H1 (cell line): ENCODE measurements around the gene TLCD3B. TPM values are rescaled to one million over a fixed set of nuclear protein-coding genes. Genes with fewer than 3 reads are reported as not detected.

ENCODE experiments used
- CTCF ChIA-PET: fragments of 300-600 bp; sonication (Branson Sonifier 250); formaldehyde crosslinking; loops from one replicate; lab custom pipeline; 2021; ENCODE audit not compliant: partially characterized antibody; lab: Charles Lee
- POLR2A ChIA-PET: fragments of 300-600 bp; sonication (Branson Sonifier 250); formaldehyde crosslinking; loops from one replicate; lab custom pipeline; 2021; ENCODE audit warnings: inconsistent platforms; ENCODE audit not compliant: partially characterized antibody; lab: Charles Lee
- DNase-seq, 2 experiments: peaks; one replicate each; pipeline versions ENCODE4 v3.0.0 to v3.0.0-alpha.2; 2010 to 2022; ENCODE audit warnings: low spot score in 2 of 2, low read depth in 1 of 2, mixed read lengths in 1 of 2
- FAIRE-seq: peaks from 2 replicates; lab custom pipeline; 2011; peaks lifted over from hg19 to GRCh38; lab: Jason Lieb, UNC
- H2AFZ ChIP-seq: 2 replicates; pipeline ENCODE4 v1.8.1; 2012; ENCODE audit warnings: low read length, inconsistent platforms
- H2AK5ac ChIP-seq: 2 replicates; pipeline ENCODE4 v1.6.1; 2013; ENCODE audit warnings: low read depth, low read length
- H2BK120ac ChIP-seq: replicated peaks from 2 replicates; pipeline ENCODE3; 2013; ENCODE audit warnings: low read depth, low read length, inconsistent platforms
- H2BK12ac ChIP-seq: 2 replicates; pipeline ENCODE4 v1.6.1; 2013; ENCODE audit warnings: low read depth, low read length
- H2BK15ac ChIP-seq: 2 replicates; pipeline ENCODE4 v1.6.1; 2013; ENCODE audit warnings: low read length
- H2BK20ac ChIP-seq: 2 replicates; pipeline ENCODE4 v1.6.1; 2013; ENCODE audit warnings: low read length
- H2BK5ac ChIP-seq: 2 replicates; pipeline ENCODE4 v1.6.1; 2013; ENCODE audit warnings: low read depth, low read length
- H3K14ac ChIP-seq: 2 replicates; pipeline ENCODE4 v1.6.1; 2013; ENCODE audit warnings: inconsistent platforms; ENCODE audit not compliant: insufficient read length
- H3K18ac ChIP-seq: 2 replicates; pipeline ENCODE4 v1.6.1; 2013; ENCODE audit warnings: low read length; ENCODE audit errors: extremely low read depth
- H3K23ac ChIP-seq: 2 replicates; pipeline ENCODE4 v1.6.1; 2013; ENCODE audit warnings: inconsistent platforms; ENCODE audit not compliant: insufficient read length
- H3K23me2 ChIP-seq: 2 replicates; pipeline ENCODE4 v1.6.1; 2013; ENCODE audit warnings: low read depth, low read length
- H3K27ac ChIP-seq: 2 replicates; pipeline ENCODE4 v1.6.1; 2011; ENCODE audit warnings: low read depth, low read length, inconsistent platforms
- H3K27me3 ChIP-seq, 4 experiments: replicated peaks in 1 of 4; 1 replicate in 1 of 4; 2 replicates in 3 of 4; pipeline versions ENCODE4 v1.6.1 to v1.8.1; 2011 to 2013; ENCODE audit warnings: low read length in 3 of 4, mild to moderate bottlenecking in 3 of 4, inconsistent platforms in 2 of 4, mixed read lengths in 2 of 4, moderate library complexity in 1 of 4; ENCODE audit not compliant: control insufficient read depth in 3 of 4, insufficient read depth in 3 of 4; ENCODE audit errors: extremely low read depth in 1 of 4
- H3K36me3 ChIP-seq, 4 experiments: 2 replicates each; pipeline versions ENCODE4 v1.6.1 to v1.8.1; 2011 to 2013; ENCODE audit warnings: mild to moderate bottlenecking in 4 of 4, low read length in 3 of 4, moderate library complexity in 2 of 4, control low read depth in 1 of 4, inconsistent platforms in 1 of 4; ENCODE audit not compliant: insufficient read depth in 4 of 4, control insufficient read depth in 2 of 4
- H3K4ac ChIP-seq: replicated peaks from 2 replicates; pipeline ENCODE3; 2013; ENCODE audit warnings: low read length, low read depth, mixed read lengths, inconsistent platforms; ENCODE audit not compliant: insufficient read length
- H3K4me1 ChIP-seq, 4 experiments: replicated peaks in 1 of 4; 1 replicate in 1 of 4; 2 replicates in 3 of 4; pipeline versions ENCODE4 v1.6.1 to v1.8.1; 2011 to 2013; ENCODE audit warnings: low read length in 3 of 4, inconsistent platforms in 2 of 4, mixed read lengths in 1 of 4; ENCODE audit not compliant: insufficient read depth in 4 of 4, control insufficient read depth in 3 of 4
- H3K4me2 ChIP-seq, 2 experiments: 2 replicates each; pipeline versions ENCODE4 v1.6.1 to v1.8.1; 2011 to 2013; ENCODE audit warnings: low read depth in 2 of 2, low read length in 2 of 2, control low read depth in 1 of 2, inconsistent platforms in 1 of 2, mild to moderate bottlenecking in 1 of 2; ENCODE audit not compliant: insufficient read depth in 1 of 2
- H3K4me3 ChIP-seq, 4 experiments: fragments of 200-600, 300-600 bp in 1 of 4; sonication (generic), shearing (Covaris generic), sonication (Bioruptor Twin) in 1 of 4; 2 replicates each; pipeline versions ENCODE4 v1.5.1 to v1.8.1; 2011 to 2016; ENCODE audit warnings: low read length in 4 of 4, low read depth in 3 of 4, control low read depth in 2 of 4, inconsistent platforms in 2 of 4, mild to moderate bottlenecking in 2 of 4, mixed read lengths in 1 of 4, moderate library complexity in 1 of 4; ENCODE audit not compliant: insufficient read depth in 2 of 4; ENCODE audit errors: extremely low read depth in 1 of 4
- H3K56ac ChIP-seq: replicated peaks from 2 replicates; pipeline ENCODE3; 2013; ENCODE audit warnings: low read depth, mild to moderate bottlenecking, mixed read lengths, low read length, inconsistent platforms; ENCODE audit not compliant: insufficient read length
- H3K79me1 ChIP-seq: 2 replicates; pipeline ENCODE4 v1.6.1; 2013; ENCODE audit warnings: low read depth, low read length, control low read depth
- H3K79me2 ChIP-seq, 2 experiments: 2 replicates each; pipeline versions ENCODE4 v1.6.1 to v1.8.1; 2012 to 2013; ENCODE audit warnings: low read length in 2 of 2, mild to moderate bottlenecking in 2 of 2, inconsistent platforms in 1 of 2; ENCODE audit not compliant: insufficient read depth in 2 of 2, control insufficient read depth in 1 of 2
- H3K9ac ChIP-seq, 4 experiments: replicated peaks in 1 of 4; 1 replicate in 1 of 4; 2 replicates in 3 of 4; pipeline versions ENCODE4 v1.6.1 to v1.8.1; 2011 to 2013; ENCODE audit warnings: low read depth in 3 of 4, low read length in 3 of 4, control low read depth in 2 of 4, mild to moderate bottlenecking in 2 of 4, moderate library complexity in 2 of 4, inconsistent platforms in 1 of 4; ENCODE audit errors: extremely low read depth in 1 of 4
- H3K9me3 ChIP-seq, 2 experiments: 2 replicates each; pipeline versions ENCODE4 v1.6.1 to v1.8.1; 2012 to 2013; ENCODE audit warnings: mild to moderate bottlenecking in 2 of 2, moderate library complexity in 2 of 2, control low read depth in 1 of 2, inconsistent platforms in 1 of 2, low read depth in 1 of 2, low read length in 1 of 2, mixed read lengths in 1 of 2; ENCODE audit not compliant: insufficient read depth in 2 of 2
- H4K20me1 ChIP-seq, 2 experiments: replicated peaks in 1 of 2; 2 replicates each; pipeline versions ENCODE3 to v1.8.1; 2011 to 2013; ENCODE audit warnings: inconsistent platforms in 2 of 2, low read length in 2 of 2, mild to moderate bottlenecking in 1 of 2; ENCODE audit not compliant: insufficient read depth in 2 of 2, control insufficient read depth in 1 of 2
- H4K5ac ChIP-seq: 2 replicates; pipeline ENCODE4 v1.6.1; 2013; ENCODE audit warnings: low read length, low read depth, mixed read lengths, inconsistent platforms; ENCODE audit not compliant: insufficient read length
- H4K8ac ChIP-seq: 2 replicates; pipeline ENCODE4 v1.8.0; 2013; ENCODE audit warnings: mild to moderate bottlenecking, moderate library complexity, low read length, inconsistent platforms; ENCODE audit not compliant: insufficient read depth; ENCODE audit errors: extremely low read depth
- H4K91ac ChIP-seq: replicated peaks from 2 replicates; pipeline ENCODE3; 2013; ENCODE audit warnings: low read length, mixed read lengths, inconsistent platforms; ENCODE audit not compliant: insufficient read length
- BACH1 ChIP-seq: IDR thresholded peaks from 2 replicates; pipeline ENCODE4 v1.6.1; 2012; ENCODE audit warnings: low read length, improper control_type of control experiment
- CEBPB ChIP-seq: IDR thresholded peaks from 2 replicates; pipeline ENCODE4 v1.6.1; 2012; ENCODE audit warnings: low read depth, low read length
- EGR1 ChIP-seq: IDR thresholded peaks from 2 replicates; pipeline ENCODE4 v1.6.1; 2011; ENCODE audit warnings: low read depth, low read length, borderline replicate concordance
- GABPA ChIP-seq: IDR thresholded peaks from 2 replicates; pipeline ENCODE4 v1.6.1; 2011; ENCODE audit warnings: mild to moderate bottlenecking, low read length, moderate library complexity, borderline replicate concordance; ENCODE audit not compliant: insufficient read depth
- HDAC6 ChIP-seq: IDR thresholded peaks from one replicate; pipeline ENCODE4 v1.7.1; 2012; ENCODE audit warnings: low read depth, mild to moderate bottlenecking, inconsistent platforms, low read length, moderate library complexity
- KDM4A ChIP-seq: IDR thresholded peaks from one replicate; pipeline ENCODE4 v1.7.1; 2012; ENCODE audit warnings: low read depth, mild to moderate bottlenecking, moderate library complexity, low read length, inconsistent platforms; ENCODE audit not compliant: severe bottlenecking
- SIN3A ChIP-seq, 2 experiments: IDR thresholded peaks in 1 of 2; conservative IDR thresholded peaks in 1 of 2; 2 replicates each; pipeline ENCODE4 v1.6.1; 2011 to 2012; ENCODE audit warnings: low read length in 2 of 2, improper control_type of control experiment in 1 of 2, low read depth in 1 of 2, mild to moderate bottlenecking in 1 of 2
- SIRT6 ChIP-seq: IDR thresholded peaks from one replicate; pipeline ENCODE4 v1.7.1; 2012; ENCODE audit warnings: low read length, inconsistent platforms
- SP1 ChIP-seq: IDR thresholded peaks from 2 replicates; pipeline ENCODE4 v1.6.1; 2011; ENCODE audit warnings: low read depth, low read length
- SP2 ChIP-seq: IDR thresholded peaks from 2 replicates; pipeline ENCODE4 v1.6.1; 2012; ENCODE audit warnings: mild to moderate bottlenecking, low read length, inconsistent platforms
- ZNF274 ChIP-seq: IDR thresholded peaks from 2 replicates; pipeline ENCODE4 v1.7.0; 2012; ENCODE audit warnings: low read length, borderline replicate concordance; ENCODE audit errors: extremely low read depth
- WGBS, 2 experiments: shearing (Covaris generic) in 1 of 2; methylation state at CpG; one replicate each; pipeline versions ENCODE4 v1.1.6 to v1.1.7; 2013 to 2015; ENCODE audit warnings: low lambda C conversion rate in 2 of 2, mixed read lengths in 2 of 2, inconsistent platforms in 1 of 2, low coverage in 1 of 2, missing lambda C conversion rate in 1 of 2; ENCODE audit not compliant: insufficient replicate concordance in 2 of 2, insufficient coverage in 1 of 2, insufficient read length in 1 of 2; ENCODE audit errors: extremely low coverage in 1 of 2, missing lambda C conversion rate in 1 of 2; 5-methylcytosine and 5-hydroxymethylcytosine counted together
- polyA plus RNA-seq, 7 experiments: library from polyadenylated mRNA; depleted of rRNA in 3 of 7; stranded (reverse) in 5 of 7; unstranded in 2 of 7; fragments of >200 nt in 5 of 7; fragments of 200-250 nt in 2 of 7; gene quantifications; 1 replicate in 5 of 7; 2 replicates in 1 of 7; 4 replicates in 1 of 7; pipeline versions ENCODE4 v1.2.1 to v1.2.3, GENCODE V29; 2011 to 2013; ENCODE audit warnings: missing spikeins in 2 of 7, mixed read lengths in 2 of 7
- total RNA-seq: library from RNA; stranded (reverse); fragmentation: NEBNext Ultra II Directional; extraction: Animal tissue kit (Norgen Biotek cat#: 25700); gene quantifications from 2 replicates; pipeline ENCODE4 v1.2.1, GENCODE V29; 2021

TLCD3B gene
- total and polyA plus RNA-seq, 2 of the 8 experiments (the other 6 are each of a cell fraction or from before 2014, with no cell fraction given): 15.2 to 26.9 TPM

- no peak within 1 kb of the TSS; the same call in 1 of the 2 replicates for H3K18ac ChIP-seq
- H3K4me1 ChIP-seq: peaks cover 0 to 19% (median 13%) of the 10 kb centered on the region in 4 experiments; a peak in 6 of 7 replicates
- H3K36me3 ChIP-seq: peaks cover 0 to 2% (median 0%) of the 10 kb centered on the region in 4 experiments; a peak in 1 of 8 replicates
- H2BK20ac ChIP-seq: no peak within 1 kb of the TSS
- no peak within 1 kb of the TSS for H3K14ac ChIP-seq
- no peak within 1 kb of the TSS for H3K23ac ChIP-seq
- H3K9ac ChIP-seq: peak within 1 kb of the TSS in 1 of 4 experiments; percentile 36; a peak in 1 of 7 replicates
- no peak within 1 kb of the TSS for H3K27ac ChIP-seq
- peak within 1 kb of the TSS; percentile 45 to 79 (median 74) for H3K4me3 ChIP-seq
- H3K4me2 ChIP-seq: peak within 1 kb of the TSS; percentile 77 to 96
- H2BK5ac ChIP-seq: peak within 1 kb of the TSS; percentile 24; the same call in 1 of the 2 replicates
- POLR2A ChIA-PET: interaction anchor here (0.7 to 2.6 kb wide), 6 partner anchors 10 to 198 kb away, joined by 3 to 10 read pairs (median 4); partner anchors contain the start of genes HIRIP3 and TLCD3B
- H3K4ac ChIP-seq: no peak within 1 kb of the TSS
- peak within 1 kb of the TSS; percentile 68; the same call in 1 of the 2 replicates for H2BK12ac ChIP-seq
- H2AK5ac ChIP-seq: 0 out of 2 replicates have a peak within 1 kb of the TSS, but pooled peaks have one; percentile 13
- H4K8ac ChIP-seq: no peak within 1 kb of the TSS; the same call in 1 of the 2 replicates
- H3K79me2 ChIP-seq: no peaks in the 10 kb centered on the region
- H2AFZ ChIP-seq: no peak within 1 kb of the TSS; the same call in 1 of the 2 replicates
- DNase-seq: peak in 1 of 2 experiments; percentile 81
- CTCF ChIA-PET: interaction anchor here (1.2 to 3.1 kb wide), 2 partner anchors 11 to 163 kb away, joined by 3 to 10 read pairs; no protein-coding TSS in a partner anchor
- H3K56ac ChIP-seq: no peak within 1 kb of the TSS
- H3K9me3 ChIP-seq: no peaks in the 10 kb centered on the region
- peak within 1 kb of the TSS; percentile 31; the same call in 1 of the 2 replicates for H2BK15ac ChIP-seq
- WGBS, 2 experiments: 0% methylated on average over 9 of the region's 99 CpGs; no CpG with 5 or more reads in 1 of the 2 experiments
- FAIRE-seq: no peak
- H4K91ac ChIP-seq: peak within 1 kb of the TSS; percentile 85
- H3K23me2 ChIP-seq: peaks cover 16% of the 10 kb centered on the region
- H4K20me1 ChIP-seq: peaks cover 1 to 6% of the 10 kb centered on the region in 2 experiments
- no peaks in the 10 kb centered on the region for H3K79me1 ChIP-seq
- no peak within 1 kb of the TSS for H4K5ac ChIP-seq
- H3K27me3 ChIP-seq: peaks cover 0 to 23% (median 13%) of the 10 kb centered on the region in 4 experiments; a peak in 5 of 7 replicates
- H2BK120ac ChIP-seq: peak within 1 kb of the TSS; percentile 54
- TF ChIP-seq HDAC6 (no peak), ZNF274 (no peak), BACH1 (0 out of 2 replicates have a peak, but pooled peaks have one; percentile 29), EGR1 (peak; percentile 73; the same call in 1 of the 2 replicates), CEBPB (no peak), SIN3A (conservative IDR thresholded peaks at IDR 0.05 in 1 of 2, IDR thresholded peaks at IDR 0.05 in 1 of 2; ENCODE audit: low read depth in 1 of 2, low read length in 2 of 2) (peak in 1 of 2 experiments; percentile 18; a peak in 1 of 4 replicates), SIRT6 (no peak), SP1 (no peak), SP2 (no peak), GABPA (no peak), KDM4A (peak; percentile 69)
Observed at GRCh38 chr16:30010844-30011713, 20.0 kb downstream of the TLCD3B start, which contains the start of gene DOC2A. Gene DOC2A (minus strand): TSS chr16:30011027. CDS start chr16:30010222, 805 bp downstream.
